Naive thymus-derived CD4-positive, alpha-beta T cell (primary cell): ENCODE results near the gene TNRC6B. TPM values are rescaled to one million over a fixed set of nuclear protein-coding genes. Genes with fewer than 3 reads are reported as not detected.

ENCODE experiments used
- ATAC-seq: fragments of 150-1000 bp; cut with Tn5 transposase; 2 replicates; pipeline ENCODE4 v1.10.0; 2021; ENCODE audit warnings: mild to moderate bottlenecking, moderate library complexity
- CTCF ChIA-PET: fragments of 350-600 bp; sonication (Branson Sonifier 250); formaldehyde crosslinking; loops from one replicate; lab custom pipeline; 2021; ENCODE audit warnings: antibody characterized with exemption; lab: Charles Lee
- POLR2A ChIA-PET: fragments of 350-600 bp; sonication (Branson Sonifier 250); formaldehyde crosslinking; loops from one replicate; lab custom pipeline; 2021; ENCODE audit warnings: antibody characterized with exemption, inconsistent platforms; lab: Charles Lee
- DNase-seq, 9 donors: peaks; one replicate each; pipeline versions ENCODE4 v3.0.0 to v3.0.0-alpha.2; 2020 to 2022; ENCODE audit warnings: mixed read lengths in 1 of 9
- H3K27ac ChIP-seq: one replicate; pipeline ENCODE4 v1.7.0; 2013; ENCODE audit warnings: mild to moderate bottlenecking, low read depth, low read length, moderate library complexity
- H3K27me3 ChIP-seq, 2 donors: one replicate each; pipeline ENCODE4 v1.7.0; 2013; ENCODE audit warnings: low read length in 2 of 2, mild to moderate bottlenecking in 2 of 2, moderate library complexity in 2 of 2; ENCODE audit not compliant: control insufficient read depth in 2 of 2, insufficient read depth in 2 of 2
- H3K36me3 ChIP-seq, 3 experiments: 1 replicate in 2 of 3; 2 replicates in 1 of 3; pipeline ENCODE4 v1.7.0; 2013; ENCODE audit warnings: low read length in 3 of 3, mild to moderate bottlenecking in 3 of 3, moderate library complexity in 1 of 3; ENCODE audit not compliant: insufficient read depth in 3 of 3, control insufficient read depth in 2 of 3
- H3K4me1 ChIP-seq, 2 donors: one replicate each; pipeline ENCODE4 v1.7.0; 2013; ENCODE audit warnings: low read length in 2 of 2, mild to moderate bottlenecking in 2 of 2, moderate library complexity in 1 of 2; ENCODE audit not compliant: control insufficient read depth in 2 of 2, insufficient read depth in 2 of 2
- H3K4me3 ChIP-seq: 2 replicates; pipeline ENCODE4 v1.7.0; 2013; ENCODE audit warnings: mild to moderate bottlenecking, low read length
- H3K9me3 ChIP-seq, 3 experiments: 1 replicate in 2 of 3; 2 replicates in 1 of 3; pipeline ENCODE4 v1.7.0; 2013; ENCODE audit warnings: low read length in 3 of 3; ENCODE audit not compliant: control insufficient read depth in 2 of 3
- H3K27ac Mint-ChIP-seq, 9 donors: one replicate each; pipeline ENCODE4 v1.8.0; 2020 to 2022; ENCODE audit warnings: mixed read lengths in 9 of 9, mild to moderate bottlenecking in 8 of 9, moderate library complexity in 5 of 9, inconsistent platforms in 2 of 9
- H3K27me3 Mint-ChIP-seq, 5 donors: one replicate each; pipeline ENCODE4 v1.8.0; 2021 to 2022; ENCODE audit warnings: mixed read lengths in 5 of 5, mild to moderate bottlenecking in 1 of 5
- H3K36me3 Mint-ChIP-seq, 5 donors: one replicate each; pipeline ENCODE4 v1.8.0; 2020 to 2022; ENCODE audit warnings: mixed read lengths in 5 of 5, mild to moderate bottlenecking in 3 of 5, inconsistent platforms in 1 of 5
- H3K4me1 Mint-ChIP-seq, 7 donors: one replicate each; pipeline ENCODE4 v1.8.0; 2020 to 2022; ENCODE audit warnings: mixed read lengths in 7 of 7, mild to moderate bottlenecking in 3 of 7, inconsistent platforms in 1 of 7
- H3K4me3 Mint-ChIP-seq, 10 donors: one replicate each; pipeline ENCODE4 v1.8.0; 2020 to 2022; ENCODE audit warnings: mild to moderate bottlenecking in 10 of 10, mixed read lengths in 10 of 10, moderate library complexity in 6 of 10, inconsistent platforms in 2 of 10
- H3K9me3 Mint-ChIP-seq, 11 donors: one replicate each; pipeline ENCODE4 v1.8.0; 2020 to 2022; ENCODE audit warnings: mixed read lengths in 11 of 11, mild to moderate bottlenecking in 4 of 11, inconsistent platforms in 1 of 11, moderate library complexity in 1 of 11
- intact Hi-C, 2 donors: fragments of 100-400 bp; cut with micrococcal nuclease; formaldehyde crosslinking; loops; one replicate each; pipeline ENCODE4 v1.15.1; 2023
- polyA plus RNA-seq, 2 donors: library from polyadenylated mRNA; unstranded; fragments of 300-500 nt; fragmentation: Illumina TruSeq; gene quantifications; one replicate each; pipeline ENCODE4 v1.2.3, GENCODE V29; 2021
- total RNA-seq, 6 experiments: library from RNA in 5 of 6; stranded (reverse) in 5 of 6; gene quantifications; 1 replicate in 5 of 6; 2 replicates in 1 of 6; pipeline ENCODE4 v1.2.3 and lab custom pipeline; 2021 to 2026

The TNRC6B gene
- total and polyA plus RNA-seq, 7 experiments from 2014 or later: 67.4 to 165 (median 136) TPM

- Histone ChIP-seq H3K27me3 (no peaks in the 10 kb centered on the region), H3K4me1 (peaks cover 39 to 51% of the 10 kb centered on the region in 2 donors), H3K27ac (no peak overlapping the region), H3K4me3 (no peak overlapping the region), H3K9me3 (no peaks in the 10 kb centered on the region), H3K36me3 (peaks cover 0 to 13% (median 0%) of the 10 kb centered on the region in 3 experiments)
- Mint-ChIP-seq H3K27me3 (no peaks in the 10 kb centered on the region), H3K9me3 (no peaks in the 10 kb centered on the region), H3K4me1 (peaks cover 66 to 95% (median 92%) of the 10 kb centered on the region in 7 donors), H3K27ac (peak overlapping the region; percentile 30 to 96 (median 86)), H3K4me3 (peak overlapping the region in 4 of 10 donors; percentile 17 to 75 (median 37)), H3K36me3 (peaks cover 0 to 14% (median 8%) of the 10 kb centered on the region in 5 donors)
- no peak for ATAC-seq
- DNase-seq: no peak
- intact Hi-C loops: no loop called here
- CTCF ChIA-PET: no interaction called here
- POLR2A ChIA-PET: interaction anchor here (0.6 to 0.8 kb wide), 2 partner anchors 11 to 14 kb away, joined by 3 read pairs; no protein-coding TSS in a partner anchor
Observed at GRCh38 chr22:40237788-40238424, 60.2 kb downstream of the TNRC6B start.

- ChIA-PET POLR2A (interaction anchor here (0.6 to 0.8 kb wide), 2 partner anchors 11 to 13 kb away, joined by 3 read pairs; no protein-coding TSS in a partner anchor), CTCF (no interaction called here)
- H3K36me3 ChIP-seq: peaks cover 0 to 12% (median 0%) of the 10 kb centered on the region in 3 experiments
- Mint-ChIP-seq H3K36me3 (peaks cover 0 to 16% (median 8%) of the 10 kb centered on the region in 5 donors), H3K9me3 (no peaks in the 10 kb centered on the region), H3K27ac (peak overlapping the region; percentile 14 to 96 (median 88)), H3K4me3 (peak overlapping the region in 9 of 10 donors; percentile 17 to 75 (median 29)), H3K27me3 (no peaks in the 10 kb centered on the region), H3K4me1 (peaks cover 69 to 98% (median 95%) of the 10 kb centered on the region in 7 donors)
- H3K9me3 ChIP-seq: no peaks in the 10 kb centered on the region
- peaks cover 43 to 53% of the 10 kb centered on the region in 2 donors for H3K4me1 ChIP-seq
- no peak overlapping the region for H3K27ac ChIP-seq
- H3K27me3 ChIP-seq: no peaks in the 10 kb centered on the region
- no peak overlapping the region for H3K4me3 ChIP-seq
- DNase-seq: no peak
- ATAC-seq: no peak
- intact Hi-C loops: no loop called here
Observed at GRCh38 chr22:40238425-40239344, 61.0 kb downstream of the TNRC6B start.

- POLR2A ChIA-PET: interaction anchor here (0.7 to 2.9 kb wide), 2 partner anchors 24 to 96 kb away, joined by 3 to 7 read pairs; no protein-coding TSS in a partner anchor
- Mint-ChIP-seq H3K4me3 (peak overlapping the region in 8 of 10 donors; percentile 2 to 75 (median 28)), H3K9me3 (no peaks in the 10 kb centered on the region), H3K36me3 (peaks cover 0 to 16% (median 8%) of the 10 kb centered on the region in 5 donors), H3K4me1 (peaks cover 75 to 98% (median 95%) of the 10 kb centered on the region in 7 donors), H3K27ac (peak overlapping the region in 8 of 9 donors; percentile 24 to 92 (median 87)), H3K27me3 (no peaks in the 10 kb centered on the region)
- intact Hi-C loops: no loop called here
- no peak overlapping the region for H3K4me3 ChIP-seq
- peaks cover 47 to 58% of the 10 kb centered on the region in 2 donors for H3K4me1 ChIP-seq
- CTCF ChIA-PET: no interaction called here
- no peaks in the 10 kb centered on the region for H3K27me3 ChIP-seq
- no peak for DNase-seq
- peaks cover 0 to 6% (median 0%) of the 10 kb centered on the region in 3 experiments for H3K36me3 ChIP-seq
- ATAC-seq: no peak
- no peak overlapping the region for H3K27ac ChIP-seq
- no peaks in the 10 kb centered on the region for H3K9me3 ChIP-seq
Observed at GRCh38 chr22:40239345-40239683, 61.6 kb downstream of the TNRC6B start.

- Histone ChIP-seq H3K27ac (peak overlapping the region; percentile 22), H3K4me3 (no peak overlapping the region), H3K9me3 (no peaks in the 10 kb centered on the region), H3K4me1 (peaks cover 53 to 63% of the 10 kb centered on the region in 2 donors), H3K27me3 (no peaks in the 10 kb centered on the region), H3K36me3 (peaks cover 0 to 6% (median 0%) of the 10 kb centered on the region in 3 experiments)
- ChIA-PET POLR2A (interaction anchor here (0.6 to 2.9 kb wide), 5 partner anchors 22 to 258 kb away, joined by 3 to 7 read pairs (median 4); partner anchors contain the start of gene TNRC6B), CTCF (interaction anchor here (1.2 kb wide), 1 partner anchor 24 kb away, joined by 3 read pairs; no protein-coding TSS in a partner anchor)
- Mint-ChIP-seq H3K36me3 (peaks cover 0 to 21% (median 8%) of the 10 kb centered on the region in 5 donors), H3K4me3 (peak overlapping the region; percentile 6 to 75 (median 53)), H3K4me1 (peaks cover 78 to 98% (median 94%) of the 10 kb centered on the region in 7 donors), H3K27ac (peak overlapping the region; percentile 57 to 90 (median 83)), H3K9me3 (no peaks in the 10 kb centered on the region), H3K27me3 (no peaks in the 10 kb centered on the region)
- intact Hi-C loops: loop anchor here (2.0 to 5.0 kb wide), 6 partner anchors 15 to 107 kb away; partner anchors contain the start of genes ADSL (in 2 of the 2) and TNRC6B (in 2 of the 2)
- no peak for DNase-seq
- no peak for ATAC-seq
Observed at GRCh38 chr22:40240160-40240559, 62.4 kb downstream of the TNRC6B start.

- H3K9me3 Mint-ChIP-seq: no peaks in the 10 kb centered on the region
- CTCF ChIA-PET: interaction anchor here (1.2 kb wide), 1 partner anchor 24 kb away, joined by 3 read pairs; no protein-coding TSS in a partner anchor
Observed at GRCh38 chr22:40240686-40241085, 63.0 kb downstream of the TNRC6B start.

More at GRCh38 chr22:40240686-40241085, 63.0 kb downstream of the TNRC6B start:
- peaks cover 53 to 63% of the 10 kb centered on the region in 2 donors for H3K4me1 ChIP-seq
- H3K27me3 Mint-ChIP-seq: no peaks in the 10 kb centered on the region
- peak overlapping the region; percentile 22 for H3K27ac ChIP-seq
- H3K27me3 ChIP-seq: no peaks in the 10 kb centered on the region
- H3K4me3 Mint-ChIP-seq: peak overlapping the region; percentile 14 to 75 (median 53)
- peaks cover 0 to 21% (median 8%) of the 10 kb centered on the region in 5 donors for H3K36me3 Mint-ChIP-seq
- POLR2A ChIA-PET: interaction anchor here (0.6 to 2.9 kb wide), 7 partner anchors 22 to 259 kb away, joined by 3 to 7 read pairs (median 4); partner anchors contain the start of genes SGSM3 and TNRC6B
- no peak overlapping the region for H3K4me3 ChIP-seq
- ATAC-seq (peak; percentile 22), DNase-seq (peak in 1 of 9 donors; percentile 26)
- peaks cover 0 to 6% (median 0%) of the 10 kb centered on the region in 3 experiments for H3K36me3 ChIP-seq
- no peaks in the 10 kb centered on the region for H3K9me3 ChIP-seq
- intact Hi-C loops: loop anchor here (2.0 to 5.0 kb wide), 6 partner anchors 16 to 106 kb away; partner anchors contain the start of genes ADSL (in 2 of the 2) and TNRC6B (in 2 of the 2)
- H3K4me1 Mint-ChIP-seq: peaks cover 76 to 98% (median 94%) of the 10 kb centered on the region in 7 donors
- peak overlapping the region; percentile 57 to 90 (median 83) for H3K27ac Mint-ChIP-seq
